ENCODE data around the gene CHD2.

Gene CHD2

DNA sequence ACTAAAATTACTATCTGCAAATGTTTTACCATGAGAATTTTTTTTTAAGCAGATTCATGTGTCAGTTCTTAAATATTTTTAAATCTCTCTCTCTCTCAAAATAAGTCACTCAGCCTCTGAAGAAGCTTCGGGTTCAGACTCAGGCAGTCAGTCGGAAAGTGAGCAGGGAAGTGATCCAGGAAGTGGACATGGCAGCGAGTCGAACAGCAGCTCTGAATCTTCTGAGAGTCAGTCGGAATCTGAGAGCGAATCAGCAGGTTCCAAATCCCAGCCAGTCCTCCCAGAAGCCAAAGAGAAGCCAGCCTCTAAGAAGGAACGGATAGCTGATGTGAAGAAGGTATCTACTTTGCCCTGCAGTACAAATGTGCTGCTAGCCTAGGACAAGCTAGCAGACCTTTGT lies 24.1 kb downstream of the CHD2 start:
- TF ChIP-seq, protein P1, sequence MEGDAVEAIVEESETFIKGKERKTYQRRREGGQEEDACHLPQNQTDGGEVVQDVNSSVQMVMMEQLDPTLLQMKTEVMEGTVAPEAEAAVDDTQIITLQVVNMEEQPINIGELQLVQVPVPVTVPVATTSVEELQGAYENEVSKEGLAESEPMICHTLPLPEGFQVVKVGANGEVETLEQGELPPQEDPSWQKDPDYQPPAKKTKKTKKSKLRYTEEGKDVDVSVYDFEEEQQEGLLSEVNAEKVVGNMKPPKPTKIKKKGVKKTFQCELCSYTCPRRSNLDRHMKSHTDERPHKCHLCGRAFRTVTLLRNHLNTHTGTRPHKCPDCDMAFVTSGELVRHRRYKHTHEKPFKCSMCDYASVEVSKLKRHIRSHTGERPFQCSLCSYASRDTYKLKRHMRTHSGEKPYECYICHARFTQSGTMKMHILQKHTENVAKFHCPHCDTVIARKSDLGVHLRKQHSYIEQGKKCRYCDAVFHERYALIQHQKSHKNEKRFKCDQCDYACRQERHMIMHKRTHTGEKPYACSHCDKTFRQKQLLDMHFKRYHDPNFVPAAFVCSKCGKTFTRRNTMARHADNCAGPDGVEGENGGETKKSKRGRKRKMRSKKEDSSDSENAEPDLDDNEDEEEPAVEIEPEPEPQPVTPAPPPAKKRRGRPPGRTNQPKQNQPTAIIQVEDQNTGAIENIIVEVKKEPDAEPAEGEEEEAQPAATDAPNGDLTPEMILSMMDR (IDR thresholded peaks at IDR 0.05; ENCODE audit: borderline replicate concordance, extremely low read depth, low read length, poor library complexity, severe bottlenecking), result no peak
- Histone ChIP-seq H3K4me2 (ENCODE audit: insufficient read depth, low read length) (no peak overlapping the region), H3K27me3 (ENCODE audit: insufficient read depth, low read length, poor library complexity) (no peaks in the 10 kb centered on the region), H3K27ac (ENCODE audit: low read length) (no peak overlapping the region), H3K36me3 (ENCODE audit: insufficient read depth, low read length) (peaks cover 100% of the 10 kb centered on the region), H3K79me2 (ENCODE audit: insufficient read depth, low read length) (peaks cover 100% of the 10 kb centered on the region), H3K4me1 (ENCODE audit: insufficient read depth, low read length) (0 out of 2 replicates have a peak, but pooled peaks cover 4% of the 10 kb centered on the region), H2AFZ (ENCODE audit: low read depth, low read length) (no peak overlapping the region), H3K4me3 (ENCODE audit: low read depth in 1 of 2, low read length in 2 of 2) (no peak overlapping the region), H4K20me1 (ENCODE audit: insufficient read depth, low read length) (peaks cover 14% of the 10 kb centered on the region), H3K9ac (ENCODE audit: low read depth, low read length) (no peak overlapping the region), H3K9me3 (ENCODE audit: insufficient read depth, low read length, severe bottlenecking) (no peaks in the 10 kb centered on the region)
- no peak for DNase-seq
- ATAC-seq (ENCODE audit: insufficient read depth, low read depth), result no peak

DNA sequence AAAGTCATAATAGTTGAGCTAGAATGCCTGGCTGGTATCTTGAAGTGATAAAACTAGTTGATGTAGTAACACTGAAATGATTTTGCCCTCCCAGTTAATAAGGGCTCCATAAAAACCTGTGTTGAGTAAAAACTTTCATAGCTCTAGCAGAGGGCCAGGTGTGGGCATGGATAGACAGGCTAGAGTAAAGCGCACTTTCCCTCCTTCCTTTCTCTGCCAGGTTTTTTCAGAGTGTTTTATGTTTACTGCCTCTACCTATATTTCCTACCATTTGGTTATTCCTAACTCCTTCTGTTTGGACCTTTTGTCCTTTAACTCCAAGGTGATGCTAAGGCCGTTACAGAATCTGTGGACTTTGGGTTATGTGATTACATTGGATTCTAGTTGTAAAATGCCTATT lies 25.3 kb downstream of the CHD2 start:
- H4K20me1 ChIP-seq (ENCODE audit: insufficient read depth, low read length), result peaks cover 13% of the 10 kb centered on the region
- ATAC-seq (ENCODE audit: insufficient read depth, low read depth) (no peak), DNase-seq (no peak)
- no peak overlapping the region for H3K27ac ChIP-seq (ENCODE audit: low read length)
- peaks cover 100% of the 10 kb centered on the region for H3K79me2 ChIP-seq (ENCODE audit: insufficient read depth, low read length)
- H3K9me3 ChIP-seq (ENCODE audit: insufficient read depth, low read length, severe bottlenecking), result no peaks in the 10 kb centered on the region
- peaks cover 100% of the 10 kb centered on the region for H3K36me3 ChIP-seq (ENCODE audit: insufficient read depth, low read length)
- no peak overlapping the region for H3K4me2 ChIP-seq (ENCODE audit: insufficient read depth, low read length)
- H3K27me3 ChIP-seq (ENCODE audit: insufficient read depth, low read length, poor library complexity), result no peaks in the 10 kb centered on the region
- no peak overlapping the region for H3K9ac ChIP-seq (ENCODE audit: low read depth, low read length)
- no peak overlapping the region for H3K4me3 ChIP-seq (ENCODE audit: low read depth in 1 of 2, low read length in 2 of 2)
- no peak for TF ChIP-seq EZH2 (IDR thresholded peaks at IDR 0.05; ENCODE audit: borderline replicate concordance, low read depth, low read length, severe bottlenecking)
- TF ChIP-seq, protein P1 (IDR thresholded peaks at IDR 0.05; ENCODE audit: borderline replicate concordance, extremely low read depth, low read length, poor library complexity, severe bottlenecking), result no peak
- no peak overlapping the region for H2AFZ ChIP-seq (ENCODE audit: low read depth, low read length)
- no peaks in the 10 kb centered on the region for H3K4me1 ChIP-seq (ENCODE audit: insufficient read depth, low read length)

DNA sequence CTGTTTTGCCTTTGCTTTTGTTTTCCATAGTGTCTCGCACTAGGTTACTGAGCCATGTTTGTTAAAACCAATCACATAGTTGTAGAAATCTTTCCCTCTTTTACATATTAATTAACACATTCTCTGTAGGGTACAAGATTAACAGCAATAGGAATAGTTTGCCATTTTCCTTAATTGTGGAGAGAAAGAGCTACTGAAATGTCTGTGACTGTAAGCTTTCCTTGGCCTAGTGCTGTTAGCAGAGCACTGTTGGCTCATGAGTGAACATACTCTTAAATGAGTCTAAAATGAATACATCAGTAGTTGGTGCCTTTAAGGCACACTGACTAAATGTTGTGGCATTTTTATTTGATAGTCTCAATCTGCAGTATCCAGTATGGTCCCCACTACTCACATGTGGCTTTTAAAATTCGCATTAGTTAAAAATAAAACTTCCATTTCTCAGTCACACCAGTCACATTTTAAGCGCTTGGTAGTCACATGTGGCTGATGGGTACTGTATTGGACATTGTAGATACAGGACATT lies 28.2 kb downstream of the CHD2 start:
- no peaks in the 10 kb centered on the region for H3K27me3 ChIP-seq (ENCODE audit: insufficient read depth, low read length, poor library complexity)
- H3K36me3 ChIP-seq (ENCODE audit: insufficient read depth, low read length), result peaks cover 100% of the 10 kb centered on the region
- H3K9ac ChIP-seq (ENCODE audit: low read depth, low read length), result no peak overlapping the region
- no peaks in the 10 kb centered on the region for H3K9me3 ChIP-seq (ENCODE audit: insufficient read depth, low read length, severe bottlenecking)
- no peaks in the 10 kb centered on the region for H3K4me1 ChIP-seq (ENCODE audit: insufficient read depth, low read length)
- no peak for TF ChIP-seq EZH2 (IDR thresholded peaks at IDR 0.05; ENCODE audit: borderline replicate concordance, low read depth, low read length, severe bottlenecking)
- TF ChIP-seq, protein P1 (IDR thresholded peaks at IDR 0.05; ENCODE audit: borderline replicate concordance, extremely low read depth, low read length, poor library complexity, severe bottlenecking), result no peak
- H3K4me2 ChIP-seq (ENCODE audit: insufficient read depth, low read length), result no peak overlapping the region
- no peak overlapping the region for H3K4me3 ChIP-seq (ENCODE audit: low read depth in 1 of 2, low read length in 2 of 2)
- no peak for DNase-seq
- no peak for ATAC-seq (ENCODE audit: insufficient read depth, low read depth)
- no peak overlapping the region for H2AFZ ChIP-seq (ENCODE audit: low read depth, low read length)
- H4K20me1 ChIP-seq (ENCODE audit: insufficient read depth, low read length), result peaks cover 4% of the 10 kb centered on the region; the same call in 1 of the 2 replicates
- peaks cover 93% of the 10 kb centered on the region for H3K79me2 ChIP-seq (ENCODE audit: insufficient read depth, low read length)
- no peak overlapping the region for H3K27ac ChIP-seq (ENCODE audit: low read length)

DNA sequence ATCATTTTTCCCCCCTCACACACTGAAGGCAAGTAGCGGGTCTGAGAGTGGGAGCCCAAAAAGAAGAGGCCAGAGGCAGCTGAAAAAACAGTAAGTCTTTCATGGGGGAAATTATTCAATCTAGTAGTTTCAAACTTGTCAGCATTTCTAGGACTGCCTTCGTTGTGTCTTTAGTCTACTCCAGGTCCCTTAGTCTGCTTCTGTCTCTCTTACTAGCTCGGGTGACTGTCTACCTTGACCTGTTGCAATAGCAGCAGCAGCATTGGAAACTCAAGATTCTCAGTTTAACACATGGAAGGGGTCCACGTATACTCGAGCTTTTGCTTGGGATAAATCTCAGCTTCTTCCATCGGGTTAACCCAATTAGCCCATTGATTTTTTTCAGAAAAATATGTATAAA lies 28.9 kb downstream of the CHD2 start:
- H3K27me3 ChIP-seq (ENCODE audit: insufficient read depth, low read length, poor library complexity), result no peaks in the 10 kb centered on the region
- TF ChIP-seq, protein P1 (IDR thresholded peaks at IDR 0.05; ENCODE audit: borderline replicate concordance, extremely low read depth, low read length, poor library complexity, severe bottlenecking), result no peak
- TF ChIP-seq EZH2 (IDR thresholded peaks at IDR 0.05; ENCODE audit: borderline replicate concordance, low read depth, low read length, severe bottlenecking), result no peak
- ATAC-seq (ENCODE audit: insufficient read depth, low read depth) (no peak), DNase-seq (no peak)
- no peaks in the 10 kb centered on the region for H3K4me1 ChIP-seq (ENCODE audit: insufficient read depth, low read length)
- no peak overlapping the region for H3K9ac ChIP-seq (ENCODE audit: low read depth, low read length)
- H3K9me3 ChIP-seq (ENCODE audit: insufficient read depth, low read length, severe bottlenecking), result no peaks in the 10 kb centered on the region
- no peak overlapping the region for H3K4me3 ChIP-seq (ENCODE audit: low read depth in 1 of 2, low read length in 2 of 2)
- H3K36me3 ChIP-seq (ENCODE audit: insufficient read depth, low read length), result peaks cover 100% of the 10 kb centered on the region
- H3K27ac ChIP-seq (ENCODE audit: low read length), result no peak overlapping the region
- H3K79me2 ChIP-seq (ENCODE audit: insufficient read depth, low read length), result peaks cover 93% of the 10 kb centered on the region
- H2AFZ ChIP-seq (ENCODE audit: low read depth, low read length), result no peak overlapping the region
- no peak overlapping the region for H3K4me2 ChIP-seq (ENCODE audit: insufficient read depth, low read length)
- peaks cover 4% of the 10 kb centered on the region; the same call in 1 of the 2 replicates for H4K20me1 ChIP-seq (ENCODE audit: insufficient read depth, low read length)
